Stimulated activated CD4-positive, alpha-beta T cell treated with anti-CD3 and anti-CD28 coated beads, Interleukin-15, amount 100 ng/mL, for 24 hours (primary cell): Measurements from ENCODE around the gene NGF.

ENCODE experiments used
- DNase-seq: peaks from one replicate; pipeline ENCODE4 v3.0.0-alpha.2; 2020

The NGF gene

DNA sequence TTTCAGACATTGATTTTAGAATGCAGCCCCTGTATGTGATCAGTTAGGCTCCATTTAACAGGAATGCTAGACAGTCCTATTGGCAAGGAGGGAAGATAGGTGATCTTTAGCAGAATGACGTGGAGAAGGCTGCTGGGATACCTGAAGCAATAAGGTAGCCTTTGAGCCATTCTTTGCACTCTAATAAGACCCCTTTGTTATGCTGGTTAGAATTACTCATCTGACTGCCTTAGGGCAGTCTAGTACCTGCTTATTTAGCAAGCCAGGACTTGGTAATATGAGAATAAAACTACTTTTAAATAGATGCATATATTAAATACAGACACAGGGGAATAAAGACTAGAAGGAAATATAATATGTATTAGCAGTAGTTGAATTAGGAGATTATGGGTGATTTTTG, 29.1 kb downstream of the NGF start:
- no peak for DNase-seq

DNA sequence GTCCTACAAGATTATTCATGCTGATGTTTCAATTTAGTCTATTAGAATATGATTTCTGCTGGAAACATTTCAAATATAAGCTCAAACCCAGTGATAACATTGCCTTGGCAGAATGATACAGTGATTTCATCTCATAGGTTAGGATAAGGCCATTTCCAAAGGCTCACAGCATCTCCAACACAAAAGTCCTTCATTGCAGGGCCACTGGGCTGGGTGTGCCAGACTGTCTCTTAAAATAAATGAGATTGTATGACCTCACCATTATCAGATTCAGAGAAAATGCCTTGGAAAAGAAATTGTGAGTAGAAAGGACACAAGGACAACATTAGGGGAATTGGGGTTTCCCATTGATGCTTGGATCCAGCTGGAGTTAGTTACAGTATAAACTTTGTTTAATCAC, 30.4 kb downstream of the NGF start:
- DNase-seq: no peak

DNA sequence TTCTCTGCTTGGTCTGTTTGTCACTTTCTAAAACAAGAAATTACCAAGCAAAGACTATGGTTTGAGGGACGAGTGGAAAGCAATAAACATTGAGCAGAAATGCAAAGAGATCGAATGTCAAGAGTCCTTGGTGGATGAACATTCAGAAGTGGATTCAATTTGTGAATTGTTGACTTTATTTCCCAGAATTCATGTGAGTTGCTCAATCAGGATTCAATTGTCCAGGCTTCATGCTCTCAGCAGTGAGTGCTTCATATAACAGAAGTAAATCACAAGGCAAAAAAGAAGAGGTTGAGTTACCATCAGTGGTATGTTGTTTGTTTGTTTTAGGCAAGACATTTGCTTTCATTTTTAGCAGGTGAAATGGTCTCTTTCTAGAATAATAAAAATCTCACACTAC, 31.9 kb downstream of the NGF start:
- no peak for DNase-seq

DNA sequence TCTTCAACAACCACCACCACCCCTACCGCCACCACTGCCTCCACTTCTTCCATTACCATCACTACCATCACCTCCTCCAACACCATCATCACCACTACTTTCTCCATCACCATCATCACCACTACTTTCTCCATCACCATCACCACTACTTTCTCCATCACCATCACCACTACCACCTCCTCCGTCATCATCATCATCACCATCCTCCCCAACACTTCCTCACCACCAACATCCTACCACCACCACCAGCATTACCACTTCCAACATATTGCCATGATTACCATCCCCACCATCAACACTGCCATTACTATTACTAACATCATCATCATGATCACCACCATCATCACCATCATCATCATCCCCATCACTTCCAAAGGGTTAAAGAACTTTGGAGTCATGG, 34.7 kb downstream of the NGF start:
- no peak for DNase-seq

DNA sequence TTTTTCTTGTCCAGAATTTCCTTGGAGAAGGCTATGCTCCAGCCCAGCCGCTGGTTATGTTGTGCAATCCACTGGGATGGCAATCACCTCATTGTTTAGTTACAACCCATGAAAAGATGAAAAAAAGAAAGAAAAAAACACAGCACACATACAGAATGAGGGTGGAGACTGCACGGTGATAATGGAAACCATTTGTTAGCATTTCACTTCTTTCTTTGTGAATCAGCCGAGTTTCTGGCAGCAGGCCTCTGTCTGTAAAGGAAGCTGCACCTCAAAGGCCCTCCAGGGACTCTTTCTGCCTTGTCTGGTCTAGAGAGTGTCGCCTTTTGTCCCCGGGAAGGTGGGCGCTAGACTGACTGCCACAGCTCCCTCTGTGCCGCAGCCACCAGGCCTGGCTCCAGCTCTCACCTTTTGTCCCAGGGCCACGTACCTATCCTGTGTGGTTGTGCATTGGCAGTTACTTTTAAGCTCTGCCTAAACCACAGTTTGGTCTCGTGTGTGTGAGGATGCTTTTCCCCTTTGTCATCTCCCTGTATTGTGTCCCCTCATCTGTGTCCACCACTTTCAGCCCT, 35.6 kb downstream of the NGF start:
- no peak for DNase-seq

DNA sequence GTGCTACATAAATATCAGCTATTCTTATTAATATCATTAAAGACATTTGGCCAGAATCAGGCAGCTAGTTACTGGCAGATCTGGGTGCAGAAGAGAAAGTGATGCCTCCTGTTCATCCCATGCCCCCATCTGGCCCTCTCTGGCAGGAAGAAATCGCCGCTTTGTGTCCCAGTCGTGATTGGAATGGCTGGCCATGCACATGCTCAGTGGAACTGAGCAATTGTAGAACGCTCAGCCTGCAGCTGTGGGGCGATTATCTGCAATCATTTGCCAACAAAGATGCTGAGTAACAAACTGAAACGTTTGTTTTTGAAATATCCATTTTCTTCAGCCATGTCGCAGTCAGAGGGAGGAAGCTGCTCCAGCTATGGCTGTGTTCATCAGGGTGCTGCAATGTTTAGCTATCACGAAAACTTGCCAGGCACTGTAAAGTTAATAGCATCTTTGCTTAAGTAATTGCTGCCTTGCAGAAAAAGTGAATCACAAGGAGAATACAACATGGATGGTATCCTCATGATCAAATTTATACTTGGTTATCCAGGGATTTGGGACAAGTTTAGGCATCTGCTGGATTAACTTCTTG, 36.5 kb downstream of the NGF start:
- no peak for DNase-seq

DNA sequence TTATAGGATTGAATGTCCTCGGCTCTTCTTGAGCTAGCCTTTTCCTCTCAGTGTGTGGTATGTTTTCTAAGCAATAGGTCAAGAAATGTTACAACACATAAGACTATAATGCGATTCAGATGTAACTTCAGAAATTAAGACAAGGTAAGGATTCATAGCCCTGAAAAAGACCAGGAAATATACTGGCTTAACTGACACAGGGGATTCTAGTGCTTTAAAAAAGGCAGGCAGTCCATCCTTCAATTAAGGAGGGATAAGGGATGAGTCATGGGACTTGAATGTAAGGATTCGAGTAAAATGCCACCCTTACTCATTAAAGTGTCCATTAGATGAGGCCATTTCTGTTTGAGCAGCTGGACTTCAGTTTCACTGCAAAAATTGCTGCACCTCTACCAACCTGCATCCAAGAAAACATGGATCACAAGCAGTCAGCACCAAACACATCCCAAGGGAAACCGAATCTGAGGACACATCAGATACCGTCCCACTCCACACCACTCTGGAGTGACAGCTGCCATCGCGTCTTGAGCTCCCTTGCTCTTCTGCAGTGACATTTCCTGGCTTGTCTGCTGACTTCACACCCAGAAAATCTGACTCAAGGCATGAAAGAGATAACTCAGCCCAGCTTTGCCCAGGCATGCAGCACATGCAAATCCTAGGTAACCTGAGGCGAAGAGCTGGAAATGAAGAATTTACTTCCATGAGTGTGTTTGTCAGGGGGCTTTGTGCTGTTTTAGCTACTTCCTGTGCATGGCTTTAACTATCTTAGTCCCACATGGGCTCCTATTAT, 37.8 kb downstream of the NGF start:
- no peak for DNase-seq

DNA sequence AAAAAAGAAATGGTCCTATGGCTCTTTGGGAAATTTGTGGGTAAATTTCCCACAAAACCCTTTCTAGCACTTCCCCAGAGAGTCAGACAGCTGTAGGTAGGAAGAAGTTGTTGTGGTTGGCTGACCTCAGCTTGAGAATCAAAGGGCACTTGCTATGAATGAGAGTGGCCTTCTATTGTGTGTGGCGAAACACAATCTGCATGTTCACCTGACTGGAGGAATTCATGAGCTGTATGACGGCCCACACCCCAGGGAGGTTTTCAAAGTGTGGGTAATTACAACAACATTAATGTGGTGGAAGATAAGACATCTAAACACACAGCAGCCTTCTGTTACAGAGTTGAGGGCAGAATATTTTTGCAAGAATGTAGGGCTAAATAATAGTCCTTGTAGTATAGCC, 38.8 kb downstream of the NGF start:
- DNase-seq: no peak

DNA sequence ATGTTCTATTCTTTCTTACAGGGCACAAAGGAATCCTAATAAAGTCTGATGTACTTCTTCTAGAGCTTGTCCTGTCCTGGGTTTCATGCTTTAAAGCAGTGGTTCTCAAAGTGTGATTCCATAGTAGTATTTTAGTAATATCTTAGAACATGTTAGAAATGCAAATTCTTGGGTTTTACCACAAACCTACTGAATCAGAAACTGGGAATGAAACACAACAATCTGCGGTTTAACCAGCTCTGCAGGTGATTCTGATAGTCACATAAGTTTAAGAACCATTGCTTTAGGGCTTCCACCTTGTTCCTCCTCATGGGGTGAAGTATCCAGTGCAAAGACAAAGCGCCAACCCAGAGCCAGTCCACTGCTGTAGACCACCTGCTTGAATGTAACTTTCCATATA, 41.1 kb downstream of the NGF start:
- DNase-seq: no peak

DNA sequence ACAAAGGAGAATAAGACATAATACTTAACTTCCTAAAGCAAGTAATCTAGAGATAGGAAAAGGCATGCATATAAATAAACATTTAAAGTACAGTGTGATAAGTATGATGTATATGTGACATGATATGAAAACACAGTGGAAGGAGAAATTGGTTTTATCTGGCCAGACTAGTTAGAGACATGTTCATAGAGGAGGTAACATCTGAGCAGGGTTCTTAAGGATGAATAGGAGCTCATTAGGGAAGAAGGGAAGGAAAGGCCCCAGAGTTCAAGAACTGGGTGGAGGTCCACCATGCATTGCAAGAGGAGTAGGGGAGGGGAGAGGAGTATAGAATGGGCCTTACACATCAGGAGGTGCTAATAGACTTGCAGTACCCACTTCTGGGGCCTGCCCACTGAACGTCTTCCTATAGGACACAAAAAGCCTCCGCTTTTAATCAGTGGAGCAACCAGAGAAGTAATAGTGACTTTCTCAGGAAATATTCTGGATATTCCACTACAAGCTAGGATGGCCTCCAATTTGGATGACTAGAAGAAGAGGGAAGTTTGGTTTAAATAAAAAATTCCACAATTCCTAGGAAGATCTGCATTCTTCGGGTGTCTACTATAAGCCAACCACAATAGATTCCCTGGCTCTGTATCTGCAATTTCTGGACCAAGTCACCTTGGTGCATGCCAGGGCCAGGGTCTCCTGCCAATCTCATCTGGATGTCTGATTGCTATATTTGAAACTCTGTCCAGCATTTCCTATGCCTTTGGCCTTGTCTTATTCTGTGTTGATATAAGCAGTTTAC, 41.9 kb downstream of the NGF start:
- no peak for DNase-seq

DNA sequence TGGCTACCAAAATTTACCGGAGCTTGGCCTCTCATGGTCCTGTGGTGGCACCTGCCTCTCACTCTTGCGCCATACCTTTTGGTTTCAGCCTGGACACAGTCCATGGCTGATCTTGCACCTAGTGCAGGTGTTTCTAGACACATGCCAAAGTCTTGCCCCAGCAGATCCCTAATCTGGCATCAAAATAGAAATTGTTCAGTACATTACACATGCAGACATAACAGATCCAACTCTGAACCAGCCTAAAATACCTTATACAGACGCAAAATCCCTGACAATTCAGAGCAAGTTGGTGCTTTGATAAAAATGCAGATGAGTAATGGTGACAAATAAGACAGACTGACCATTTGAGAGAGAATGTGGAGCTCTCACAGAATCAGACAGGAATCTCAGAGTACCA, 44.1 kb downstream of the NGF start:
- no peak for DNase-seq

DNA sequence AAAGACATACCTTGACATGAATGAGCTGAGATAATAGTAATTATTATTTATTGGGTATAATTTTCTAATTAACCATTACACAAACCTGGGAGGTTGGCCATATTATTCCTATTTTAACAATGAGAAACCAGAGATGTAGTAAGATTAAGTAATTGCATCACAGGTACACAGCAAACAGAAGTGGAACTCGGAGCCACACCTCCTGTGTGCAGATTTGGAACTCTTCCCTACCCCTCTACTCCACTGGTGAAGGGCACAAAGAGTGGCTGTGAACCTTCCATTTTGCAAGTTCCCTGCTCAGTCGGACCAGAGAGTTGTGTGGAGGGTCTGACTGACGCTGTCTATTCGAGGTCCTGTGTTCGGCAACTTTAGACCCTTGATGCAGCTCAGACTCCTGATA, 45.0 kb downstream of the NGF start:
- DNase-seq: no peak

DNA sequence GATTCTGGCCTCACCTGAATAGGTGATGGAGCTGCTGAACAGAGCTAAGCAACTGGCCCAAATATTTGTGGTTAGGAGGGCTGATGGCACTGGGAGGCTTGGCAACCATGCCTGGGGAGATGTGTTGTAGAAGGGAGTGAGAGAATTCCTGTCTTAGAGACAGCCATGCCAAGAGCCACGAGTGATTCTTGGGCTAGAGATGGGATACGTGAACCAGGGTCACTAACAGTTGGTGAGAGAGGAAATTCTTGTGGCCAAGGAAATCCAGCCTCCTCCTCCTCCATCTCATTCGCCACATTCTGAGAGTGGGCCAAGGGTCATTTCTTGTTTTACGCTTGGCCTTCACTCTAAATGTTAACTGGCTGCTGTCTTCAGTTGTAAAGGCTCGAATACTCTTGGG, 46.3 kb downstream of the NGF start:
- DNase-seq: no peak

DNA sequence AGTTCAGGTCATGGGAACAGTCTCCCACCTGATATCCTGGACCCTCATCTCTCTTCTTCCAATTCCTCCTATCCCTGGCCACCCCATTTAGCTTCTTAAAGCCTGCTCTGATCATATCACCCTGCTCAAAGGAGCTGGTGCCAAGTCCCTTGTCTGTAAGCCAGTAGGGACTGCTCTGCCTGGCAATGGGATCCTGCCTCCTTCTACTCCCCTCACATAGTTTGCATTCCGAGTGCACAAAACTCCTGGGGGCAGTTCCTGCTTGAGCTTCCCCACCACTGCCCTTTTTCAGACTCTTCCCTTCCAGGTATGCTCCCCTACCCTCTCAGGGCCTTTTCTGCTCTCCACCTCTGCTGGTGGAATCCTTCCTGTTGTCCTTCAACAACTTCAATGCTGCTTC, 48.1 kb downstream of the NGF start:
- no peak for DNase-seq

DNA sequence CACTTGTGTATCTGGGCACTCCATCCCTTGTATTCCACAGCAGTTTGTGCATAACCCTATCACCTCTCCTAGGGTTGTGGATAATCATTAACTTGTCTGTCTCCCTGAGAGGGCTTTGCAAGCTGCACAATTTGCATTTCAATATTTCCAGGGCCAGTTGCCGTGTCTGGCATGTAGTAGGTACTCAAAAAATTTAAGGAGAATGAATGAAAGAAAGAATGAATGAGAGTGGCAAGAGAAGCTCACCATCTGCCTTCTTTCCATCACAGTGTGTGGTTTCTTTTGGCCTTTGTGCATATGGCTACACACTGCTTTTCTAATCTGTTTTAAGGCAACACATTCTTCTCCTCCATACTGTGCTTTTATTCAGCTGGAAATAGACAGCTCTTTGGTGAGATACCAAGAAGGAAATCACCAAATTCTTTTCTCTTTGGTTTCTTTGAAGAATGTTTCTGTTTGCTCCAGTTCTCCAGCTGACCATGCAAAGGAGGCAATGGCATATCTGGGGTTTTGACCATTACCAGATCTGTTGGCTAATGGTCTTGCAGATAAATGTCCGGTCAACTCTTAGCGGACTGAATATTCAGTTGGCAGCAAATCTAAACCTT, 49.4 kb downstream of the NGF start:
- DNase-seq: no peak

DNA sequence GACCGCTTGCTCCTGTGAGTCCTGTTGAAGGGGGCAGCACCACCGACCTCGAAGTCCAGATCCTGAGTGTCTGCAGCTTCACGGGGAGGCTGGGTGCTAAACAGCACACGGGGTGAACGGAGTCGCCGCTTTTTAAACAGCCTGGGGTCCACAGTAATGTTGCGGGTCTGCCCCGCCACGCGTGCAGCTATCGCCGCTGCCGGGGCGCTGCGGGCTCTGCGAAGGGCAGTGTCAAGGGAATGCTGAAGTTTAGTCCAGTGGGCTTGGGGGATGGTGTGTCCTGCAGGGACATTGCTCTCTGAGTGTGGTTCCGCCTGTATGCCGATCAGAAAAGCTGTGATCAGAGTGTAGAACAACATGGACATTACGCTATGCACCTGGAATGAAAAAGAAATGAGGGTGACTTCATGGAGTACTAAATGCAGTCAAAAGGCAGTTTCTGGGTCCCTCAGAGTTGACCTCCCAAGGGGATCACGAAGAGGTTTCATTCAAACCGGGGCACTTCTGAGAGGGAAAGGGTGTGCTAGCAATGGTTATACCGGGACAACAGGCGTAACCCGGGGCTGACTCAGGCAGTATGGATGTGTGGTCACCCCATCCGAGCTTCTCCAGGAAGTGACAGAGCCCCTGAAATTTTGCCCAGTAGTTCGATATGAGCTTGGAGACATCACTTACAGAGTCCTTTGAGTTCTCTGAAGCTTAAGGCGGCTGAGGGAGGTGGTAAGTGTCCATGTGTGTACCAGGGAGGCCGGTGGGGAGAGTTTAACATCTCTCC, 51.4 kb downstream of the NGF start:
- no peak for DNase-seq

DNA sequence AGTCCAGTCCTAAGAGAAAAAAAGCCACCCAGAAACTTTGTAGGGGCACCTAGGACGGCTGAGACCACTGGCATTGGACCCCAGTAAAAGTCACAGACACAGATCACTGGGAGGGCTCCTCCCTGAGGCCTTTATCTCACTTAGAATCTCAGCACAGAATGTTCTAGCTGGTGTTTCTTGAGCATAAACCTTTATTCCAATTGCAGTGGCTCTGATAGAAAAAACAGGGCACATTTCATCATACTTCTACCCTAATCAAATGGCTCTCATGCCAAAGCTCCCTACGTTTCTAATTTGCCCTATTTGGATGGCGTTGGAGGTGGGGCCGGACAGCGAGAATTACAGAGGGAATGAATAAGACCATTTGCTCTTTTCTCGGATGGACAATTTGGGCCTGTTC, 53.8 kb downstream of the NGF start:
- DNase-seq: no peak

DNA sequence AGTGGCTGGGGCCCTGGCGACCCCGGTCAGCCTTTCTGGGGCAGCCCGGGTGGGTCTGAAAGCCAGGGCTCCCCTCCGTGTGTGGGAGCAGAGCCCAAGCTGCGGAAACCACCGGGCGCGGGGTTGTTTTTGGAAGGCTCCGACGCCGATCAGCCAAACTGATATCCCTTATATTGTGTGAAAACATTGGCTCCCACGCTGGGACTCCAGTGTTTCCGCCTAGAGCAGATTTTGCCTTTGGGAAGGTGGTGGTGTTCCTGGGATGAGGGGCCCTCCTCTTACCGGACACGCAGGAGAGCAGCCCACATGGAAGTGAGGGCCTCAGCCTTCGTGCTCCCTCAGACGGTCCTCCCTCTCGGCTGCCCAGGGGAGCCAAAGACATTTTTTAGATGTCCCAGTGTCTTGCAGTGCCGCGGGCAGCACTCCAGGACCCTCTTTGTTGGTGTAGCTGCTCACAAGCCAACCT, 54.3 kb downstream of the NGF start:
- DNase-seq: no peak

DNA sequence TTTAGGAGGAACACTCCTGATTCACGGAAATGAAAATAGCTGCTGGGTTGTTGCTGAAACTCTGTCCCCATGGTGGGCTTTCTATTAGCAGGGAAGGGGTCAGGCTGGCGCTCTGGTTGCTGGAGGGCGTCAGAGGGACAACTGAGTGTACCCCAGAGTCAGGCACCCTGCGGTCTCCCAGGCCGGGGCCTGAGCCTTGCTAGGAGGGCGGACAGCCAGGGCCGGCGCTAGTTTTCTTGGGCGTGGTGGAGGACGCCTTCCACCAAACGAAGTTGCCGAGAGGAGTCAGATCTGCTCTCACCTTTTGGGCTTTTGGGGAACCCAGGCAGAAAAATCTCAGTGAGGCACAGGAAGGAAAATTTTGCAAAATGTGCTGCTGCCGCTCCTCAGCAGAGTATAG, 54.8 kb downstream of the NGF start:
- no peak for DNase-seq

DNA sequence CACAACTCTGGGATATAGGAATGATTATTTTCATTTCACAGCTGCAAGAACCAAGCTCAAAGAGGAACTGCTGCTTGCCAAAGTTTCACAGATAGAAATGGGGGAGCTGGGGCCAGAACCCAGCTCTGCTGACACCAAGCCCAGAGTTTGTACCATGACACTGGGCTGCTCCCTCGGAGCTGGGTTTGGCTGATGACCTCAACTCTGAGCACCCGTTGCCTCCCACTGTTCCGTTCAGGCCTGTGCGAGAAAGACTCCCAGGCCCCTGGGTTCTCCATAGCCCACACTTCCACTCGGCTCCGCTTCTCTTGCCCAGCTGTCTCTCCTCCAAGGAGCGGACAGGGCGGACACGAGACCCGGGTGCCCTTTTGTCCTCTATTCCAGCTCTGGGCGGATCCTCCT, 55.2 kb downstream of the NGF start:
- DNase-seq: no peak

DNA sequence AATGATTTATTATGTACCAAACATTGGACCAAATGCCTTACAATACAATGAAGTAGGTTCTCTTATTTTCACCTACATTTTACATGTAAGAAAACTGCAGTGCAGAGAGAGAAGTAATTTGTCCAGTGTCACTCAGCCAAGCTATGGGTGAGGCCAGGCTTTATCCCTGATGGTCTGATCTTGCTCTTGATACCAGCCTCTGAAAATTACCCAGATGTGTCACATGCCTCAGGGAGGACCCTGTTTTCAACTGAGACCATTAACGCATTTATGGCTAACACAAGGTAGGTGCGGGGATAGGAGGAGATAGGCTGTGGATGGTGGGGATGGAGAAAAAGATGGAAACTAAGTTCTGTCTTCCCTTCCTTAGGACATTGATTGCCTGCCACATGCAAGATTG, 56.9 kb downstream of the NGF start:
- DNase-seq: no peak

DNA sequence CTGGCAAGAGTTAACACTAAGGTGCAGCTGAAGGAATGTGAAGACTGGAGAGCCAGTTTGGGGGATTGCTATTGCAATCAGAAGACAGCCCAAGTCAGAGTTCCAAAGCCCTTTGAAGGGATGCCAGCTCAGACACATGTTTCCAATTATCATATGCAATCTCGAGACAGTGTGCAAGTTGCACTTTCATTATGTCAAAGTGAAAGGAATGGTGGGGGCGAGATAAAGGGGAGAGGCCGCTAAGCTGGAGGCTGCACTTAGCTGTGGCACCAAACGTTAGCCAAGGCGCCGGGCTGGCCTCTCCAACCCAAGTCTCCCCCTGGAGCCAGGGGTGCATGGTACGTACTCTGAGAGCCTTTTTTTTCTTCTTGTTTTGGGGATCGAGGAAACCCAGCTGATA, 58.0 kb downstream of the NGF start:
- DNase-seq: peak; percentile 19

DNA sequence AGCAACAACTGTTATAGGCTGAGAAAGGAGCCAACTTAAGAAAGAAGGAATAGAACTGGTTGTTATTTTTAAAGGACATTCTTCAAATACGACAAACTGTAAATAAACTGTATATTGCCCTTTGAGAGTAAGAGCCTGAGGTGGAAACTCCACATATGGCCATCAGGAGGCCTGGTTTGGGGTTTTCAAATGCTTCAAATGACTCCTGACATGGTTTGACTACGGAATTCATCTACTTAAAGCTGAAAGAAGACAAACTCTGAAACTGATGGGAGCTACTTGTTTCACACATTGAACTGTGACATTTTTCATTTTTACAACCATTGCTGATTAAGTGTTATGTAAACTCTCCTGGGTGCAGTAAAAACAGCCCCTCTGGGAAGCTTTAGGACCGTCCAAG, 59.8 kb downstream of the NGF start:
- no peak for DNase-seq
